OCI-LY3 (cell line): ENCODE data around the gene WBP1L.

Source experiments
- H2AFZ ChIP-seq: fragments of 200-600, 300-600 bp; shearing (Covaris generic); 2 replicates; pipeline ENCODE4 v1.6.0; 2014; ENCODE audit warnings: antibody characterized with exemption, low read depth, low read length
- H3K27ac ChIP-seq: fragments of 200-600, 300-600 bp; sonication (generic); 2 replicates; pipeline ENCODE4 v1.5.1; 2014; ENCODE audit warnings: mild to moderate bottlenecking, low read length, moderate library complexity, mixed read lengths
- H3K27me3 ChIP-seq: fragments of 200-600, 300-600 bp; sonication (generic); 2 replicates; pipeline ENCODE4 v1.6.1; 2014; ENCODE audit warnings: low read depth, low read length, mixed read lengths
- H3K36me3 ChIP-seq: fragments of 200-600, 300-600 bp; sonication (generic); replicated peaks from 2 replicates; pipeline ENCODE3; 2014; ENCODE audit warnings: low read depth, low read length, mixed read lengths
- H3K4me1 ChIP-seq: fragments of 300-600, 200-600 bp; sonication (generic); 2 replicates; pipeline ENCODE4 v1.6.1; 2014; ENCODE audit warnings: low read length, mixed read lengths
- H3K4me2 ChIP-seq: fragments of 200-600, 300-600 bp; sonication (generic); 2 replicates; pipeline ENCODE4 v1.6.1; 2014; ENCODE audit warnings: low read length, mixed read lengths
- H3K4me3 ChIP-seq: fragments of 300-600, 200-600 bp; sonication (generic); 2 replicates; pipeline ENCODE4 v1.5.1; 2014; ENCODE audit warnings: antibody characterized with exemption, mild to moderate bottlenecking, low read length, moderate library complexity
- H3K79me2 ChIP-seq: fragments of 300-600, 200-600 bp; shearing (Covaris generic); 2 replicates; pipeline ENCODE4 v1.6.1; 2014; ENCODE audit warnings: mild to moderate bottlenecking, low read length, mixed read lengths
- H3K9ac ChIP-seq: fragments of 300-600, 200-600 bp; shearing (Covaris generic); 2 replicates; pipeline ENCODE4 v1.6.0; 2014; ENCODE audit warnings: mild to moderate bottlenecking, low read length, moderate library complexity
- H3K9me3 ChIP-seq: fragments of 200-600, 300-600 bp; shearing (Covaris generic); 2 replicates; pipeline ENCODE4 v1.6.1; 2014; ENCODE audit warnings: low read length, mixed read lengths; ENCODE audit not compliant: insufficient read depth
- H4K20me1 ChIP-seq: fragments of 200-600, 300-600 bp; sonication (generic); 2 replicates; pipeline ENCODE4 v1.6.1; 2016; ENCODE audit warnings: low read length, mixed read lengths; ENCODE audit not compliant: insufficient read depth
- CTCF ChIP-seq: fragments of 200-600, 300-600 bp; sonication (generic); IDR thresholded peaks from 2 replicates; pipeline ENCODE4 v1.5.1; 2014; ENCODE audit warnings: antibody characterized with exemption, low read length, low read depth
- EZH2phosphoT487 ChIP-seq: fragments of 200-600 bp; shearing (Covaris generic); IDR thresholded peaks from 2 replicates; pipeline ENCODE4 v1.6.1; 2018; ENCODE audit warnings: antibody characterized with exemption, mixed run types, low read depth

Gene WBP1L

GRCh38 chr10:102826148-102826796, 82.5 kb downstream of the WBP1L start:
- H2AFZ ChIP-seq: no peak overlapping the region
- H3K79me2 ChIP-seq: no peaks in the 10 kb centered on the region
- no peak overlapping the region for H3K9ac ChIP-seq
- no peaks in the 10 kb centered on the region for H3K27me3 ChIP-seq
- no peak for TF ChIP-seq CTCF
- no peak for TF ChIP-seq EZH2phosphoT487
- no peaks in the 10 kb centered on the region for H4K20me1 ChIP-seq
- no peak overlapping the region for H3K4me3 ChIP-seq
- H3K9me3 ChIP-seq: no peaks in the 10 kb centered on the region
- no peaks in the 10 kb centered on the region for H3K4me1 ChIP-seq
- no peak overlapping the region for H3K27ac ChIP-seq
- no peak overlapping the region for H3K4me2 ChIP-seq
- H3K36me3 ChIP-seq: no peaks in the 10 kb centered on the region

- H3K4me2 ChIP-seq: no peak overlapping the region
- H4K20me1 ChIP-seq: no peaks in the 10 kb centered on the region
These were observed 83.8 kb downstream of the WBP1L start for GRCh38 chr10:102827597-102827975.

GRCh38 chr10:102831322-102832071, 87.7 kb downstream of the WBP1L start:
- H3K4me3 ChIP-seq: no peak overlapping the region
- no peak overlapping the region for H3K27ac ChIP-seq
- H2AFZ ChIP-seq: no peak overlapping the region
- TF ChIP-seq CTCF (no peak), EZH2phosphoT487 (no peak)
- no peaks in the 10 kb centered on the region for H4K20me1 ChIP-seq
- H3K4me1 ChIP-seq: no peaks in the 10 kb centered on the region
- H3K36me3 ChIP-seq: no peaks in the 10 kb centered on the region
- H3K9ac ChIP-seq: no peak overlapping the region
- no peaks in the 10 kb centered on the region for H3K9me3 ChIP-seq
- H3K79me2 ChIP-seq: no peaks in the 10 kb centered on the region
- no peak overlapping the region for H3K4me2 ChIP-seq
- H3K27me3 ChIP-seq: no peaks in the 10 kb centered on the region

More at GRCh38 chr10:102827597-102827975, 83.8 kb downstream of the WBP1L start:
- no peaks in the 10 kb centered on the region for H3K9me3 ChIP-seq
- H2AFZ ChIP-seq: no peak overlapping the region
- no peak for TF ChIP-seq EZH2phosphoT487
- TF ChIP-seq CTCF: no peak
- no peak overlapping the region for H3K4me3 ChIP-seq
- no peaks in the 10 kb centered on the region for H3K4me1 ChIP-seq
- no peak overlapping the region for H3K9ac ChIP-seq
- no peak overlapping the region for H3K27ac ChIP-seq
- no peaks in the 10 kb centered on the region for H3K79me2 ChIP-seq
- no peaks in the 10 kb centered on the region for H3K27me3 ChIP-seq
- no peaks in the 10 kb centered on the region for H3K36me3 ChIP-seq

GRCh38 chr10:102832248-102832647, 88.5 kb downstream of the WBP1L start:
- Histone ChIP-seq H3K4me1 (no peaks in the 10 kb centered on the region), H3K4me2 (no peak overlapping the region), H2AFZ (no peak overlapping the region), H3K79me2 (no peaks in the 10 kb centered on the region), H3K9me3 (no peaks in the 10 kb centered on the region), H3K36me3 (no peaks in the 10 kb centered on the region), H3K4me3 (no peak overlapping the region), H3K27ac (no peak overlapping the region), H3K9ac (no peak overlapping the region), H3K27me3 (no peaks in the 10 kb centered on the region), H4K20me1 (no peaks in the 10 kb centered on the region)
- TF ChIP-seq CTCF (no peak), EZH2phosphoT487 (no peak)
